Ishikawa (cell line): ENCODE data around the gene ABCA7.

Experiments used
- CREB1 ChIP-seq: IDR thresholded peaks from 2 replicates; pipeline ENCODE4 v1.6.1; 2012; ENCODE audit warnings: low read depth
- FOXM1 ChIP-seq: IDR thresholded peaks from 2 replicates; pipeline ENCODE4 v1.6.1; 2012; ENCODE audit warnings: low read depth, borderline replicate concordance
- NFIC ChIP-seq: IDR thresholded peaks from 2 replicates; pipeline ENCODE4 v1.6.1; 2012
- RAD21 ChIP-seq: IDR thresholded peaks from 2 replicates; pipeline ENCODE4 v1.6.1; 2012; ENCODE audit warnings: low read depth
- REST ChIP-seq: IDR thresholded peaks from 2 replicates; pipeline ENCODE4 v1.6.1; 2012; ENCODE audit warnings: low read depth, mild to moderate bottlenecking
- TAF1 ChIP-seq: IDR thresholded peaks from 2 replicates; pipeline ENCODE4 v1.6.1; 2012; ENCODE audit warnings: low read depth, mild to moderate bottlenecking
- YY1 ChIP-seq: IDR thresholded peaks from 2 replicates; pipeline ENCODE4 v1.6.1; 2012; ENCODE audit warnings: low read depth
- ZBTB7A ChIP-seq: IDR thresholded peaks from 2 replicates; pipeline ENCODE4 v1.6.1; 2012; ENCODE audit warnings: low read depth
- TF ChIP-seq, protein P1 (sequence below): IDR thresholded peaks from 2 replicates; pipeline ENCODE4 v1.6.1; 2012

GRCh38 chr19:1061987-1062386 lies 22.1 kb downstream of the ABCA7 start:
- no peak for TF ChIP-seq TAF1
- no peak for TF ChIP-seq RAD21
- TF ChIP-seq, protein P1, sequence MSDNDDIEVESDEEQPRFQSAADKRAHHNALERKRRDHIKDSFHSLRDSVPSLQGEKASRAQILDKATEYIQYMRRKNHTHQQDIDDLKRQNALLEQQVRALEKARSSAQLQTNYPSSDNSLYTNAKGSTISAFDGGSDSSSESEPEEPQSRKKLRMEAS, result no peak
- no peak for TF ChIP-seq NFIC
- no peak for TF ChIP-seq REST
- no peak for TF ChIP-seq FOXM1
- no peak for TF ChIP-seq ZBTB7A
- no peak for TF ChIP-seq CREB1
- TF ChIP-seq YY1, result no peak
